SK-N-MC (cell line): ENCODE data around the gene MEF2B.
A peak's percentile ranks its signal among the peaks of the same experiment; 100 is the strongest.

Experiments
- DNase-seq: peaks from one replicate; pipeline ENCODE4 v3.0.0-alpha.2; 2011; ENCODE audit warnings: low read depth, low spot score
- H3K27ac ChIP-seq: fragments of 200-600 bp; sonication (generic); 2 replicates; pipeline ENCODE4 v1.5.1; 2016; ENCODE audit warnings: mixed run types
- H3K36me3 ChIP-seq: fragments of 200-600 bp; sonication (generic); 2 replicates; pipeline ENCODE4 v1.6.1; 2017; ENCODE audit warnings: antibody characterized with exemption, low read length, mixed read lengths; ENCODE audit not compliant: insufficient read depth
- H3K4me3 ChIP-seq: fragments of 200-600 bp; sonication (generic); 2 replicates; pipeline ENCODE4 v1.5.1; 2016
- H3K9ac ChIP-seq: fragments of 200-600 bp; sonication (generic); 2 replicates; pipeline ENCODE4 v1.8.0; 2017; ENCODE audit warnings: mixed run types, mixed read lengths; ENCODE audit not compliant: insufficient read length
- H3K9me3 ChIP-seq: fragments of 200-600 bp; sonication (generic); 2 replicates; pipeline ENCODE4 v1.6.1; 2017; ENCODE audit warnings: low read depth, mild to moderate bottlenecking, antibody characterized with exemption, low read length, moderate library complexity, mixed read lengths
- EZH2 ChIP-seq: fragments of 200-600 bp; sonication (generic); IDR thresholded peaks from one replicate; pipeline ENCODE4 v1.6.1; 2017; ENCODE audit warnings: antibody characterized with exemption
- FOXP2 ChIP-seq: optimal IDR thresholded peaks from 2 replicates; pipeline ENCODE3; 2011; ENCODE audit warnings: mild to moderate bottlenecking, moderate library complexity; ENCODE audit not compliant: insufficient read depth; ENCODE audit errors: extremely low read length, control extremely low read depth
- POLR2AphosphoS5 ChIP-seq: IDR thresholded peaks from 2 replicates; pipeline ENCODE4 v1.6.1; 2012; ENCODE audit warnings: mild to moderate bottlenecking, low read depth, low read length, borderline replicate concordance

The MEF2B gene

GRCh38 chr19:19134687-19135158 is 35.3 kb downstream of the MEF2B start:
- no peak for DNase-seq
- Histone ChIP-seq H3K27ac (no peak overlapping the region), H3K4me3 (no peak overlapping the region), H3K36me3 (peaks cover 6% of the 10 kb centered on the region), H3K9me3 (no peaks in the 10 kb centered on the region), H3K9ac (no peak overlapping the region)
- TF ChIP-seq POLR2AphosphoS5 = no peak
- no peak for TF ChIP-seq EZH2
- no peak for TF ChIP-seq FOXP2

GRCh38 chr19:19133985-19134384 is 36.1 kb downstream of the MEF2B start:
- peaks cover 6% of the 10 kb centered on the region for H3K36me3 ChIP-seq
- no peak overlapping the region for H3K27ac ChIP-seq
- no peak for DNase-seq
- H3K9ac ChIP-seq = no peak overlapping the region
- TF ChIP-seq POLR2AphosphoS5 = no peak
- no peak for TF ChIP-seq EZH2
- TF ChIP-seq FOXP2 = no peak
- H3K4me3 ChIP-seq = no peak overlapping the region
- H3K9me3 ChIP-seq = no peaks in the 10 kb centered on the region

GRCh38 chr19:19132912-19133311 is 37.2 kb downstream of the MEF2B start:
- Histone ChIP-seq H3K9ac (no peak overlapping the region), H3K9me3 (no peaks in the 10 kb centered on the region), H3K36me3 (peaks cover 6% of the 10 kb centered on the region), H3K27ac (no peak overlapping the region), H3K4me3 (no peak overlapping the region)
- no peak for DNase-seq
- TF ChIP-seq FOXP2 (no peak), POLR2AphosphoS5 (no peak), EZH2 (no peak)

GRCh38 chr19:19131989-19132388 is 38.1 kb downstream of the MEF2B start:
- Histone ChIP-seq H3K9ac (no peak overlapping the region), H3K4me3 (no peak overlapping the region), H3K27ac (no peak overlapping the region), H3K9me3 (no peaks in the 10 kb centered on the region), H3K36me3 (peaks cover 6% of the 10 kb centered on the region)
- no peak for TF ChIP-seq FOXP2
- DNase-seq = no peak

GRCh38 chr19:19126102-19126501 is 44.0 kb downstream of the MEF2B start:
- Histone ChIP-seq H3K9ac (no peak overlapping the region), H3K36me3 (peaks cover 8% of the 10 kb centered on the region; the same call in 1 of the 2 replicates), H3K9me3 (no peaks in the 10 kb centered on the region), H3K4me3 (no peak overlapping the region), H3K27ac (no peak overlapping the region)
- no peak for DNase-seq
- TF ChIP-seq POLR2AphosphoS5 (no peak), EZH2 (no peak), FOXP2 (no peak)

GRCh38 chr19:19123386-19123785 is 46.7 kb downstream of the MEF2B start:
- H3K9ac ChIP-seq = no peak overlapping the region
- H3K4me3 ChIP-seq = no peak overlapping the region
- TF ChIP-seq EZH2 (no peak), POLR2AphosphoS5 (no peak), FOXP2 (no peak)
- H3K36me3 ChIP-seq = peaks cover 16% of the 10 kb centered on the region; the same call in 1 of the 2 replicates
- DNase-seq = no peak
- no peak overlapping the region for H3K27ac ChIP-seq
- no peaks in the 10 kb centered on the region for H3K9me3 ChIP-seq

- no peaks in the 10 kb centered on the region for H3K9me3 ChIP-seq
- no peak overlapping the region for H3K4me3 ChIP-seq
- H3K27ac ChIP-seq = 0 out of 2 replicates have a peak overlapping the region, but pooled peaks have one; percentile 40
- H3K36me3 ChIP-seq = peaks cover 16% of the 10 kb centered on the region; the same call in 1 of the 2 replicates
- H3K9ac ChIP-seq = no peak overlapping the region
- no peak for TF ChIP-seq EZH2
- no peak for TF ChIP-seq FOXP2
- no peak for TF ChIP-seq POLR2AphosphoS5
- DNase-seq = no peak
These were observed 47.2 kb downstream of the MEF2B start for GRCh38 chr19:19122902-19123301.

GRCh38 chr19:19121371-19121770 is 48.7 kb downstream of the MEF2B start:
- no peak for DNase-seq
- TF ChIP-seq FOXP2 (no peak), POLR2AphosphoS5 (no peak), EZH2 (no peak)
- Histone ChIP-seq H3K4me3 (no peak overlapping the region), H3K9ac (no peak overlapping the region), H3K27ac (no peak overlapping the region), H3K36me3 (peaks cover 16% of the 10 kb centered on the region; the same call in 1 of the 2 replicates), H3K9me3 (no peaks in the 10 kb centered on the region)

- Histone ChIP-seq H3K27ac (no peak overlapping the region), H3K9me3 (no peaks in the 10 kb centered on the region), H3K9ac (no peak overlapping the region), H3K36me3 (peaks cover 16% of the 10 kb centered on the region; the same call in 1 of the 2 replicates), H3K4me3 (no peak overlapping the region)
- peak; percentile 78 for DNase-seq
- TF ChIP-seq EZH2 (no peak), POLR2AphosphoS5 (no peak), FOXP2 (no peak)
These were observed 49.5 kb downstream of the MEF2B start for GRCh38 chr19:19120308-19121231.
